Fibroblast of skin of left biceps (primary cell): ENCODE measurements around the gene ZNF30.
"Not testable (repeated sequence)": the region's sequence is repeated elsewhere in the genome, so short reads cannot be mapped to it uniquely, and the experiment has no call there.

Experiments used
- DNase-seq, 2 experiments: peaks; one replicate each; pipeline ENCODE4 v3.0.0-alpha.2; 2013; ENCODE audit warnings: low read depth in 2 of 2

The ZNF30 gene

GRCh38 chr19:34926685-34927375 lies at the start of gene ZNF30:
ZNF30 (plus strand) TSS chr19:34926903; CDS start chr19:34929948, 3,045 bp downstream.
- peak; percentile 55 to 68 for DNase-seq

GRCh38 chr19:34879563-34879962 lies 47.1 kb upstream of the ZNF30 start:
- no peak for DNase-seq

GRCh38 chr19:34880034-34880433 lies 46.7 kb upstream of the ZNF30 start:
- DNase-seq = no peak

GRCh38 chr19:34881982-34882381 lies 44.7 kb upstream of the ZNF30 start:
- no peak for DNase-seq

- DNase-seq = no peak
Measured at GRCh38 chr19:34888091-34888490, 38.6 kb upstream of the ZNF30 start.

- DNase-seq = no peak
Measured at GRCh38 chr19:34900245-34900644, 26.5 kb upstream of the ZNF30 start.

GRCh38 chr19:34904664-34905527 lies 21.8 kb upstream of the ZNF30 start:
- no peak for DNase-seq

GRCh38 chr19:34910770-34911169 lies 15.9 kb upstream of the ZNF30 start:
- no peak for DNase-seq

GRCh38 chr19:34917144-34917543 lies 9.6 kb upstream of the ZNF30 start:
- DNase-seq = not testable (repeated sequence)

GRCh38 chr19:34918190-34918589 lies 8.5 kb upstream of the ZNF30 start:
- no peak for DNase-seq

GRCh38 chr19:34920090-34920786 lies 6.5 kb upstream of the ZNF30 start:
- not testable (repeated sequence) for DNase-seq

- no peak for DNase-seq
Measured at GRCh38 chr19:34925278-34925855, 1.3 kb upstream of the ZNF30 start.

- no peak for DNase-seq
Measured at GRCh38 chr19:34926361-34926684, 380 bp upstream of the ZNF30 start.

- no peak for DNase-seq
Measured at GRCh38 chr19:34932494-34932893, 5.8 kb downstream of the ZNF30 start.

- DNase-seq = no peak
Measured at GRCh38 chr19:34936184-34936583, 9.5 kb downstream of the ZNF30 start.

- DNase-seq = no peak
Measured at GRCh38 chr19:34938886-34939285, 12.2 kb downstream of the ZNF30 start.

GRCh38 chr19:34943861-34944573 lies 17.3 kb downstream of the ZNF30 start:
- DNase-seq = no peak

GRCh38 chr19:34953092-34953491 lies 26.4 kb downstream of the ZNF30 start:
- no peak for DNase-seq

- no peak for DNase-seq
Measured at GRCh38 chr19:34957830-34958751, 31.4 kb downstream of the ZNF30 start.

GRCh38 chr19:34959021-34959420 lies 32.3 kb downstream of the ZNF30 start:
- no peak for DNase-seq
